Anterior cingulate cortex (tissue), 58 donors: ENCODE measurements around the gene DDC.
A peak's percentile ranks its signal among the peaks of the same experiment; 100 is the strongest.

Experiments used
- DNase-seq, 58 donors: peaks; one replicate each; lab custom pipeline; 2025; lab: John Stamatoyannopoulos, UW

Gene DDC

GRCh38 chr7:50495746-50496145 lies 69.5 kb downstream of the DDC start:
- DNase-seq, result no peak

DNA sequence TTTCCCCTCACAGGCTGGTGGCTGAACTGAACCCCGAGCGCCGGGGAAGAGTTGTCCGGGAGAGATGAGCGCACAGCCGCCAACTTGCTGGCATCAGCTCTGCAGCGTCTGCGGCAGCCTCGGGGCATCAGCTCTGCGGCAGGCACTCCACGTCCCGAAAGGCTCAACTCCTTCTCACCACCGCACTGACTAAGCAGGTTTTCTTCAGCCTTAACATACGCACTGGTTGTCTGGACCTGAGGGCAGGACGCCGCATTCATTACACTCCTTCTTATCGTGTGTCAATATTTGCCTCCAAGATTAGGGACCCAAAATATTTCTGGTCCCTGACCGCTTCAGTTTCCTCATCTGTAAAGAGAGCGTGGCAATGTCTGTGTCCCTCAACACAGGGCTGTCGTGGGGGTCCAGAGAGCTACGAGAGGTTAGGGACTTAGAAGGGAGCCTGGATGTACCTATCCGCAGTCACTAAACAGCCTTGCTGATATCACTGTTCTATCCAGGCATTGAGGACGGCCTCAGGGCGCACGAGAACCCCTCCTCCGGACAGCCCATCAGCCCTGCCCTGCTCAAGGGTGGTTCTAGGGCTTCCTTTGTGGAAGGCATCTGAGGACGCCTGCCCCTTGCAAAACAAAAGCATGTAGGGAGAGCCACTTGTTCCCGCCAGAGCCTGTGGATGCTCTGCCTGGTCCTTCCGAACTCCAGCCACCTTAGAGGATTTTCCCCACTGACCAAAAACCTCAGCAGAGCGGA lies 72.3 kb downstream of the DDC start:
- DNase-seq, result no peak

GRCh38 chr7:50491943-50492342 lies 73.3 kb downstream of the DDC start:
- DNase-seq, result no peak

DNA sequence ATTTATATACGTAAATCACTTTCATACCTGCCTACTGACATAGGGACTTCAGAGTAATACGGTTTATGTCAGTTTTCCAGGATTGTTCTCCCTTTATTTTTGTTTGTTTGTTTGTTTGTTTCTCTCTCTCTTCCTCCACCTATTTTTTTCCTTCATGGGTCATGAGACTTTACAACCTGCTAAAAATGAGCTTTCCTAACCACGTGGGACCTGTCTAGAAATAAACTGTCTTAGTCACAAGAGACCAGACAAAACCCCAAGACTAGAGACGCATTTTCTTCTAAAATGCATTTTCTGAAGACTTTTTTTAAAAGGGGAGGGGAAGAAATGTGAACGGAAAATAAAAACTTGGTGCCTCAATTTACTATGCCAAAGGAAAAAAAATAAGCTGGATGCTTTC lies 74.0 kb downstream of the DDC start:
- DNase-seq, result no peak

DNA sequence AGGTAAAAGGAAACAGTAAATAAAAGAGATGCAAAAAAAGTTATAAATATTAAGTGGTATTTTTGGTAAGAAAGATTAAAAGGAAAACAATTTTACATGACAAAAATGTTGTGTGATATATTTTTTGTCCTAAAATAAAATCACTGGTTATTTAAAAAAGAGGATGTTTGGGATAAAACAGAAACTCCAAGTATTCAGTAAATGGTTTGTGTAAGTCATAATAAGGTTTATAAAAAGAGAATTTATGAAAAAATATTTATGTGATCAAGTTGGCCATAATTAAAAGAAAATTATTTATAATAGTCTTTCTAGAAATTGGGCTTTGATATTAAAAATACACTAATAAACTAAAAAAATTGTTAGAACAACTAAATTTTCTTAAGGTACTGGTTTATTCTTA lies 76.8 kb downstream of the DDC start:
- no peak for DNase-seq

DNA sequence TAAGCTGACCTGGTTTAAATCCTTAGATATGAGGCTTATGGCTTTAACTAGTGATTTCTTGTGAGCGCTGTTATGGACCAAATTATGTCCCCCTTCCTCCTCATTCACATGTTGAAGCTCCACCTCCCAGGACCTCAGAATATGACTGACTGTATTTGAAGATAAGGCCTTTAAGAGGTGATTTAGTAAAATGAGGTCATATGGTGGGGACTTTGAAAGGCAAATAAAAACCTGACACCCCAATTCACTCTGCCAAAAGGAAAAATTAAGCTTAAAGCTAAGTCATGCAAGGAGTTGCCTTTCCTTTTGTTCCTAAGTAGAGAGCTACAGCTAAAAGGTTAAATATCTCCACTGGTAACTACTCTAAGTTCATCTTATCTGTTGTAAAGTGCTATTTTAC lies 78.7 kb downstream of the DDC start:
- DNase-seq, result no peak

- DNase-seq, result no peak
Observed at GRCh38 chr7:50481867-50482266, 83.3 kb downstream of the DDC start.

DNA sequence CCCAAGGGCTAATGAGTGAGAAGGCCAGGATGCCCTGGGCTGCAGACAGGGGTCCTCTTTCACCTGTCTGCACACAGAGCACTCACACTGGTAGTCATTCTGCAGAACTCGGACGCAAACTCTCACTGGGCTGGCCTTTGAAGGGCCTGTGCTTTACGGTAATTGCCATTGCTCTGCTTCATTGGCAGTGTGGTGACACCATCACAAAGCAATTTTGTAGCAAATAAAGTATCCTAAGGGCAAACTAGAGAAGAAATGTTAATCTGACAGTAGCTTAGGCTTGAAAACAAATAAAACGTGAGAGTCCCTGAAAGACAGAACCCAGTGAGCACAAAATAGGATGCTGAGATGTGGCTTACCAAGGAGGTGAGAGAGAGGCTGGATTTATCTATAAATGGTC lies 84.4 kb downstream of the DDC start:
- no peak for DNase-seq

DNA sequence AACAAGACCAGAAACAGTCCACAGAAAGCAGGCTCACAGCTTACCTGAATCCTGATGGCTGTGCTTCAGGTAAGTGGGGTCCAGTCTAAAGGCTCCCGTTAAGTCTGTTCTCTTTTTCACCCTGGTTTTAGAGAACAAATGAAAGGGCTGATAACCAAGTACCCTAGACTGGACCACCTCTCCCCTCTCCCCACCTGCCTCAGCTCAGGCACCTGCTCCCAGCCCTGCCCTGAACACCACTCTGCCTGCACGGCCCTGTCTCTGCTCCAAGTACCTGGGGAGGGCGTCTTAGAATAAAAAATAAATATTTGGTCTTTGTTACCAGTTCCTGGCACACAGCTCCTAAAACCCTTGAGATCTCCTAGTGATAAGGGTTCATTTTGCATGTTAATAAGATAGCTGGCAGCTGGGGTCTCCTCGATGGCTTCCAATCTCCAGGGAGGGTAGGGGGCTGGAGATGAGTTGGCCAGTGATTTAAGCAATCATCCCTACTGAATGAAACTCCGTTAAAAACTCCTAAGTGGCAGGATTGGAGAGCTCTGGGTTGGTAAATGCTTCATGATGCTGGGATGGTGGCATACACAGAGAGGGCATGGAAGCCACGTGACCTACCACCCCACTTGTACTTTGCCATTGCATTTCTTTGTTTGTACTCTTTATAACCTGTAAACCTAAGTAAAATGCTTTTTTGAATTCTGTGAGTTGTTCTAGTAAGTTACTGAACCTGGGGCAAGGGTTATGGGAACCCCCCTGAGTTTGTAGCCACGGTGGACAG lies 85.3 kb downstream of the DDC start:
- no peak for DNase-seq

DNA sequence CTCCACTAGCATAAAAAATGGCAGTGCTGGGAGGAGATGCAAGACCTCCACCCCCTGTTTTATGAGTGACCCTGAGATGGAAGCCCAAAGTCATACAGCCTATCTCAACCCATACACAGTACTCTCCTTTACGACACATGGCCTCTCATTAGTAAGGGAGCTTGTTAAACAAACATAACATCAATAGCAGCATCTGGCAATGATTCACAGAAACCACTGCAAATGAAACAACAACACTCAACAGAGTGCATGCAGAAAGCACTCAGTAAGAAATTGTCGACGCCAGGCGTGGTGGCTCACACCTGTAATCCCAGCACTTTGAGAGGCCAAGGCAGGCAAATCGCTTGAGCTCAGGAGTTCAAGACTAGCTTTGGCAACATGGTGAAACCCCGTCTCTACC lies 87.6 kb downstream of the DDC start:
- DNase-seq, result no peak

DNA sequence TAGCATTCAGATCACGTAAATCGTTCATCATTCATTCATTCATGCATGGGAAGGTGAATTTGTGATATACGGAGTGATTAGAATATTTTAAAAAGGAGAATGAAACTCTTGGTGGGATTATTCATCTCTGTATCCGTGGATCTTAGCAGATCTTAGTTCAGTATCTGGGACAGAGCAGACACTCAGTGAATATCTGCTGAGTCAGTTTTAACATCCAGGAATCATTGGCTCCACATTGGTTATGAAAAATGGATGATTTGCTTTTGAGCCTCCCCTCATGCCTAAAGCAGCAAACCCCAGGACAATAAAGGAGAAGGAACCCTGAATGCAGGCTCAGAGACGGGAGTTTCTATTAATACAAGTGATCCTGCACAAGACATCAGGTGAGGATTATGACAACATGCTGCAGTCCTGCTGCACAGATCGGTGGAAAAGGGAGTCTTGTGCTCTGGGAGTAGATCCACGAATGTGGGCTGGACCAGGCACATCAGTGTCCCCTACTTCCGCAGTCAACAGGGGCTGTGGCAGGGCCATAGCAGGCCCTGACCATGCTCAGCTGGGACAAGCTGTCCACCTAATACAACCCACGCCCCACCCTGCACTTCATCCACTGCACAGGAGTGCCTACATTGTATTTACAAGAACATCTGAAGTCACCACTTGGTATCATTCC lies 88.1 kb downstream of the DDC start:
- no peak for DNase-seq

DNA sequence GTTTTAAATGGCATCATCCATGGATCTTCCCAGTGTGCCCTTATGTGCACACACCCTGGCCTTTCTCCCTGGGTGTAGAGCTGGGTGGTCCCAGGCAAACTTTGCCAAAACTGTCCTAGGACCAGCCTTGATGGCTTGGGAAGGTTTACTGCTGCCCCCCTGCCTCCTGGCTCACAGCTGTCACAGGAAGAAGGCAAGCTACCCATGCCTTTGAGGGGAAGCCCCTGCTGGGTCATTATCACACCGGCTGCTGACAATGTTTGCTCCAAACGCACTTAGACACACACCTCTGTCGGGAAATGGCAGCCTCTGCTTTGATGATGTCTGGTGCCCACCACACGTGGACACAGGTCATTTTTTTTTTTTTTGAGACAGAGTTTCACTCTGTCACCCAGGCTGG lies 89.9 kb downstream of the DDC start:
- no peak for DNase-seq

DNA sequence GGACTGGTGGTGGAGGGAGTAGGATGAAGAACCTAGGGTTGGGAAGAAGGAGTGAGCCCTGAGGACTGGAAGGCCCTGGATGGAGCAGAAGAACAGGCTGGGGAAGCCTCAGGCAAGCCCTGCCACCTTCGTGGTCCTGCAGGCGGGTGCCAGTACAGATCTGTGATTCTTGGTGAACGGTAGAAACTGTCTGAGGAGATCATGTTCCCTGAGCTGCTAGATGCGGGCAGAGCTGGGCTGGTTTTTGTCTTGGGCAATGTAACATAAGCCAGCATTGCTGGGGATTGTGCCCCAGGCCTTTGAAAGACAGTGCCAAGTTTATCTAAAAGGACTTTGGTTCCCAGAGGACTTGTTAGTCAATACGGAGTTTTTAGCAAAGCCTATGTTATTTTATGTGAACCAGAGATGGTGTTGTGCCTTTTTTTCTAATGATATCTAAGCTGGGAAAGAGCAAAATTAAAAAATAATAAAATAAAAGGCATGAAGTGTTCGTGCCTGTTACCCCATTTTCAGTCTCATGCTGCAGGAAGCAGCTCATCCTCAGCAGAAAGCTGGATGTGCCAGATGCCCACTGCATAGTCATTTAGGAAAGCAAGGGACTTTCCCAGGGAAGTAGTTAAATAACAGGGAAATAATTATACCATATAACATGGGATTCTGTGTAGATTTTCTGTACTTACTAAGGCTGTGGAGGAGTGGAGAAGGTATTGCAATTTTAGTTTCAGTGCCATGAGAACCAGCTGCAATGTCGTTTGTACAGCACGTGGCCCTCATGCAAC lies 90.6 kb downstream of the DDC start:
- DNase-seq, result no peak

GRCh38 chr7:50473531-50473930 lies 91.7 kb downstream of the DDC start:
- no peak for DNase-seq

- no peak for DNase-seq
Observed at GRCh38 chr7:50472427-50472826, 92.8 kb downstream of the DDC start.

DNA sequence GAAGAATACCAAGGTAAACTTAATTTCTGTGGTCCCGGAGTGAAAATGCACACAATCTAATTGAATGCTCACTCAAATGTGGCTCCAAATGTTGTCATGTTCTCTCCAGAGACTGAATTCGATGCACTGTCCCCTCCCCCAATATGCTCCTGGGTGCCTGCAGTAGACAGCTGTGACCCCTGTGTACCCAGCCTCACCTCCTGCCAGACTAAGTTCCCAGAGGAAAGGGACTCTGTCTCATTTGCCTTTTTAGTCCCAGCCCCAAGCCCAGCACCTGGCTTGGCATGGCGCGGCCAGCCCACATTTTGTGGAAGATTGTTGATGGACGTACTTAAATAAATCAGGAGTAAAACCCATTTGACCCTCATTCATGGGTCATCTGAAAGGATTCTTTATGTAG lies 93.2 kb downstream of the DDC start:
- no peak for DNase-seq

DNA sequence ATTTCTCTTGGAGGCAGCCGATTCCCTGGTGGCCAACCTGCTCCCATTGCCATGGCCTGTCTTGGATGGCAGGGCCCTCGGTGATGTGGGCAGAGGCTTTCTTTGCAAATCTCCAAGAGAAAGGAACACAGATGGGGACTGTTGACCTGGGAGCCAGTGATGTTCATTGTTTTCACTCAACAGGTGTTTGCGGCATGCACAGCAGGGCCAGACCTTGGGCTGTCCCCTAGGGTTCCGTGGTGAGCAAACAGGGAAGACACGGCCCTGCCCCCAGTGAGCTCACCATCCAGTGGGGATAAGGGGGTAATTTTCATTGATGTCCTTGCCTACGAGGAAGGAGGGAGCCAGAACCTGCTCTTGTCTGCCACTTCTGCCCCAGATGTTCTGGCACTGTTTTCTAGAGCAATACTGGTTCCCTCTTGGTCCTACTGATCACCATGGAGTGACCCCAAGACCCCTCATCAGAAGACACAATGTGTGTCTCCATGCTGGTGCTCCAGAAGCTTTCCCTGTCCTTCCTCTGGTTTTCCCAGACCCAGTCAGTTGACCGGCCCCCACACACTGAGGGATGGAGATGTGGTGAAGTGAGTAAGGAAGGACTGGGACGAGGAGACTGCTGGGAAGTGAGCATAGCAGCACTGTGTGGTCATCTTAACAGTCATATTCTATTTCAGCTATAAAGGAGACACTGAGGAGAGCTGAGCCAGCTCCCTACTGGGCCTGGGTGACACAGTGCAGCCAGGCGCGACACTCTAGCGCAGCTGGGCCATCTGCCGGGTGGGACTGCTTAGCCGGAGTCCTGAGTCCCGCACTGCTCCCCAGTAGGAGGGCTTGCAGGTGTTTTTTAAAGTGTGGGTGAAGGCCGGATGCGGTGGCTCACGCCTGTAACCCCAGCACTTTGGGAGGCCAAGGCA lies 94.7 kb downstream of the DDC start:
- no peak for DNase-seq

- no peak for DNase-seq
Observed at GRCh38 chr7:50469181-50469580, 96.0 kb downstream of the DDC start.

DNA sequence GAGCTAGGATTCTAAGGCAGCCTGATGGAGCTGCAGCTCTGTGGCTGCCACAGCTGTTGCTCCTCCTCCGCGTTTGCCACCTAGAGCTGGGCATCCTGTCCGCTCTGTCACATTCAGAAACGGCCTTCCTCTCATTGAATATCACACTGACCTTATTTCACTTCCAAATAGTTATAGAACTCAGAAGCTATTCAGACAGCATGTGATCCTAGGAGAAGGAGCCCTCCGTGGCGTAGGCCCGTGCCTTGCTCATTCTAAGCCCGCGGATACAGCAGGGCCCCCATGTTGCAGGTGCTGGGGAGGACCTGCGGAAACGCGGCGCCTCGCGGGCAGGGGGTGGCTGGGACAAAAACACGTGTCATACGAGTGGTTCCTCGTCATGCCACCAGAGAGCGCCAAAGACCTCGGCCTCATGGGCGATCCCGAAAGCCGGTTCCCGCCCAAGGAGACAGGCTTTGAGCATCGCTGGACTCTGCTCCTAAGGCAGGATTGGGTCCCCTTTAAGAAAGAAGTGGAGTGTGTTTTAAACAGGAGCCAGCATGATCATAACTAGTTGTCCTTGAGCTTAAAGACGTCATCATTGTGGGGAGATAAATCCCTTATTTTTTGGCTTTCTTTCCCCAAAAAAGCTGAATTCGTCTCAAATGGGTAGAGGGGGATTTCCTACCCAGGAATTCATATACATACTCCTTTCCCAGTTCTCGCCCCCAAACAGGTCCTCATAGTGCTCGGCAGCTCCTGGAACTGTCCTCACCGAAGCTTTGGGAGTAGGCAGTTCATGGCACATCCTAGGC lies 97.2 kb downstream of the DDC start:
- peak in 56 of 58 donors; percentile 4 to 83 (median 58) for DNase-seq
